Liver (tissue), 9 donors: ENCODE measurements around the gene HGD. TPM values are rescaled to one million over a fixed set of nuclear protein-coding genes. Genes with fewer than 3 reads are reported as not detected.

ENCODE experiments used
- DNase-seq: peaks from one replicate; pipeline ENCODE4 v3.0.0-alpha.2; 2017; ENCODE audit warnings: low spot score
- H3K27ac ChIP-seq, 2 donors: one replicate each; pipeline ENCODE4 v1.7.0; 2013; ENCODE audit warnings: inconsistent platforms in 2 of 2, low read length in 2 of 2, control low read depth in 1 of 2, low read depth in 1 of 2, mild to moderate bottlenecking in 1 of 2
- H3K27me3 ChIP-seq, 4 donors: one replicate each; pipeline versions ENCODE4 v1.6.1 to v1.7.0; 2013; ENCODE audit warnings: low read length in 3 of 4, inconsistent platforms in 1 of 4, mild to moderate bottlenecking in 1 of 4, moderate library complexity in 1 of 4; ENCODE audit not compliant: control insufficient read depth in 4 of 4, insufficient read depth in 4 of 4
- H3K36me3 ChIP-seq, 4 donors: one replicate each; pipeline versions ENCODE4 v1.6.1 to v1.7.0; 2013; ENCODE audit warnings: low read length in 3 of 4, mild to moderate bottlenecking in 3 of 4, low read depth in 1 of 4, moderate library complexity in 1 of 4; ENCODE audit not compliant: control insufficient read depth in 4 of 4, insufficient read depth in 3 of 4
- H3K4me1 ChIP-seq, 4 donors: one replicate each; pipeline versions ENCODE4 v1.6.1 to v1.7.0; 2013; ENCODE audit warnings: low read length in 3 of 4, mild to moderate bottlenecking in 3 of 4, moderate library complexity in 1 of 4; ENCODE audit not compliant: control insufficient read depth in 4 of 4, insufficient read depth in 4 of 4
- H3K4me3 ChIP-seq, 3 donors: one replicate each; pipeline versions ENCODE4 v1.6.1 to v1.7.0; 2013; ENCODE audit warnings: low read length in 3 of 3, control low read depth in 1 of 3, low read depth in 1 of 3, mild to moderate bottlenecking in 1 of 3
- H3K9ac ChIP-seq, 2 donors: one replicate each; pipeline ENCODE4 v1.7.0; 2013; ENCODE audit warnings: low read length in 2 of 2, mild to moderate bottlenecking in 2 of 2, moderate library complexity in 2 of 2, control low read depth in 1 of 2, low read depth in 1 of 2
- H3K9me3 ChIP-seq, 4 donors: one replicate each; pipeline versions ENCODE4 v1.6.1 to v1.7.0; 2013; ENCODE audit warnings: low read length in 3 of 4; ENCODE audit not compliant: control insufficient read depth in 4 of 4
- ATF3 ChIP-seq: IDR thresholded peaks from 2 replicates; pipeline ENCODE4 v1.6.1; 2016; ENCODE audit warnings: antibody characterized with exemption
- CTCF ChIP-seq: fragments of 150-350 bp; IDR thresholded peaks from 2 replicates; pipeline ENCODE4 v1.5.1; 2017; ENCODE audit warnings: improper control_type of control experiment, low read depth, low read length; ENCODE audit not compliant: missing input control
- EGR1 ChIP-seq, 2 donors: IDR thresholded peaks; 2 replicates each; pipeline ENCODE4 v1.6.1; 2016 to 2018; ENCODE audit warnings: antibody characterized with exemption in 2 of 2, low read depth in 2 of 2
- FOXA1 ChIP-seq: IDR thresholded peaks from 2 replicates; pipeline ENCODE4 v1.6.1; 2016; ENCODE audit warnings: antibody characterized with exemption
- FOXA2 ChIP-seq: IDR thresholded peaks from 2 replicates; pipeline ENCODE4 v1.6.1; 2016; ENCODE audit warnings: antibody characterized with exemption
- GABPA ChIP-seq, 2 donors: IDR thresholded peaks in 1 of 2; conservative IDR thresholded peaks in 1 of 2; 2 replicates each; pipeline ENCODE4 v1.6.1; 2016; ENCODE audit warnings: antibody characterized with exemption in 2 of 2, mild to moderate bottlenecking in 1 of 2, moderate library complexity in 1 of 2
- HNF4A ChIP-seq, 2 donors: conservative IDR thresholded peaks; 2 replicates each; pipeline ENCODE4 v1.6.1; 2016; ENCODE audit warnings: antibody characterized with exemption in 2 of 2, mild to moderate bottlenecking in 2 of 2
- HNF4G ChIP-seq: IDR thresholded peaks from 2 replicates; pipeline ENCODE4 v1.6.1; 2016; ENCODE audit warnings: antibody characterized with exemption
- JUND ChIP-seq, 2 donors: IDR thresholded peaks; 2 replicates each; pipeline ENCODE4 v1.6.1; 2016; ENCODE audit warnings: antibody characterized with exemption in 2 of 2
- MAX ChIP-seq: IDR thresholded peaks from 2 replicates; pipeline ENCODE4 v1.6.1; 2016; ENCODE audit warnings: antibody characterized with exemption
- NR2F2 ChIP-seq: IDR thresholded peaks from 2 replicates; pipeline ENCODE4 v1.6.1; 2016; ENCODE audit warnings: antibody characterized with exemption
- RAD21 ChIP-seq, 2 donors: IDR thresholded peaks; 2 replicates each; pipeline ENCODE4 v1.6.1; 2016; ENCODE audit warnings: antibody characterized with exemption in 2 of 2, mild to moderate bottlenecking in 2 of 2
- REST ChIP-seq: IDR thresholded peaks from 2 replicates; pipeline ENCODE4 v1.6.1; 2016; ENCODE audit warnings: antibody characterized with exemption, mild to moderate bottlenecking
- RXRA ChIP-seq, 2 donors: IDR thresholded peaks; 2 replicates each; pipeline ENCODE4 v1.6.1; 2017 to 2018; ENCODE audit warnings: antibody characterized with exemption in 2 of 2, mild to moderate bottlenecking in 1 of 2
- SP1 ChIP-seq: IDR thresholded peaks from 2 replicates; pipeline ENCODE4 v1.6.1; 2018; ENCODE audit warnings: antibody characterized with exemption, mild to moderate bottlenecking
- TAF1 ChIP-seq: conservative IDR thresholded peaks from 2 replicates; pipeline ENCODE4 v1.6.1; 2016; ENCODE audit warnings: antibody characterized with exemption, mild to moderate bottlenecking
- YY1 ChIP-seq: IDR thresholded peaks from 2 replicates; pipeline ENCODE4 v1.6.1; 2016; ENCODE audit warnings: antibody characterized with exemption, mild to moderate bottlenecking
- ZBTB33 ChIP-seq: IDR thresholded peaks from 2 replicates; pipeline ENCODE4 v1.6.1; 2016; ENCODE audit warnings: antibody characterized with exemption
- WGBS: extraction: QIAGEN DNeasy Blood & Tissue Kit; methylation state at CpG from one replicate; pipeline ENCODE4 v1.1.7; 2013; 5-methylcytosine and 5-hydroxymethylcytosine counted together
- polyA plus RNA-seq, 2 donors: library from polyadenylated mRNA; stranded (reverse) in 1 of 2; unstranded in 1 of 2; fragments of 200-250 nt in 1 of 2; fragments of >200 nt in 1 of 2; fragmentation: Nextera tagmentation in 1 of 2; extraction: Ambion mirVana in 1 of 2; gene quantifications; one replicate each; pipeline versions ENCODE4 v1.2.1 to v1.2.3, GENCODE V29; 2013 to 2015
- total RNA-seq, 2 donors: library from RNA; depleted of rRNA; stranded (reverse); fragments of >200 nt; gene quantifications; one replicate each; pipeline ENCODE4 v1.2.3, GENCODE V29; 2014
- donor health status: healthy.
- donor health status: healthy.
- donor health status: healthy.
- donor health status: healthy.
- donor health status: healthy.

The HGD gene
- total and polyA plus RNA-seq, 4 donors, result 83.5 to 326 (median 246) TPM

- no peak for TF ChIP-seq FOXA1
- TF ChIP-seq RXRA (IDR thresholded peaks at IDR 0.05), result no peak
- TF ChIP-seq ATF3, result no peak
- TF ChIP-seq MAX, result no peak
- no peak for TF ChIP-seq RAD21 (IDR thresholded peaks at IDR 0.05)
- TF ChIP-seq ZBTB33, result no peak
- no peak for TF ChIP-seq SP1
- TF ChIP-seq TAF1, result no peak
- TF ChIP-seq FOXA2, result no peak
- no peak for TF ChIP-seq EGR1 (IDR thresholded peaks at IDR 0.05; ENCODE audit: low read depth in 2 of 2)
- TF ChIP-seq REST, result no peak
- TF ChIP-seq JUND (IDR thresholded peaks at IDR 0.05), result no peak
- TF ChIP-seq HNF4A (conservative IDR thresholded peaks at IDR 0.05), result no peak
- TF ChIP-seq GABPA (IDR thresholded peaks at IDR 0.05 in 1 of 2, conservative IDR thresholded peaks at IDR 0.05 in 1 of 2), result no peak
- no peak for TF ChIP-seq YY1
- TF ChIP-seq HNF4G, result no peak
- TF ChIP-seq NR2F2, result no peak
- TF ChIP-seq CTCF, result no peak
- H3K9me3 ChIP-seq, result no peaks in the 10 kb centered on the region
- H3K9ac ChIP-seq, result no peak overlapping the region
- H3K4me3 ChIP-seq, result no peak overlapping the region
- WGBS, result 92% methylated on average over 4 of the region's 4 CpGs
- H3K27me3 ChIP-seq, result no peaks in the 10 kb centered on the region
- DNase-seq, result no peak
- H3K27ac ChIP-seq, result no peak overlapping the region
- H3K4me1 ChIP-seq, result no peaks in the 10 kb centered on the region
- peaks cover 0 to 6% (median 4%) of the 10 kb centered on the region in 4 donors for H3K36me3 ChIP-seq
Observed at GRCh38 chr3:120730576-120731542, 48.8 kb upstream of the HGD start.
